ENCODE results near the gene ARHGAP20.

The ARHGAP20 gene

GRCh38 chr11:110544779-110545178 is 167.5 kb downstream of the ARHGAP20 start:
- no peak for TF ChIP-seq TAF1 (IDR thresholded peaks at IDR 0.05; ENCODE audit: borderline replicate concordance, low read depth, low read length)
- no peak for TF ChIP-seq POLR2AphosphoS5 (IDR thresholded peaks at IDR 0.05; ENCODE audit: low read depth, low read length)
- TF ChIP-seq POLR2A (IDR thresholded peaks at IDR 0.05; ENCODE audit: low read depth, low read length) = no peak
- FAIRE-seq = no peak
- no peak for DNase-seq (ENCODE audit: insufficient read length)

GRCh38 chr11:110538154-110538553 is 174.1 kb downstream of the ARHGAP20 start:
- no peak for DNase-seq (ENCODE audit: insufficient read length)
- no peak for FAIRE-seq
- TF ChIP-seq TAF1 (IDR thresholded peaks at IDR 0.05; ENCODE audit: borderline replicate concordance, low read depth, low read length) (no peak), POLR2A (IDR thresholded peaks at IDR 0.05; ENCODE audit: low read depth, low read length) (no peak), POLR2AphosphoS5 (IDR thresholded peaks at IDR 0.05; ENCODE audit: low read depth, low read length) (no peak)

DNA sequence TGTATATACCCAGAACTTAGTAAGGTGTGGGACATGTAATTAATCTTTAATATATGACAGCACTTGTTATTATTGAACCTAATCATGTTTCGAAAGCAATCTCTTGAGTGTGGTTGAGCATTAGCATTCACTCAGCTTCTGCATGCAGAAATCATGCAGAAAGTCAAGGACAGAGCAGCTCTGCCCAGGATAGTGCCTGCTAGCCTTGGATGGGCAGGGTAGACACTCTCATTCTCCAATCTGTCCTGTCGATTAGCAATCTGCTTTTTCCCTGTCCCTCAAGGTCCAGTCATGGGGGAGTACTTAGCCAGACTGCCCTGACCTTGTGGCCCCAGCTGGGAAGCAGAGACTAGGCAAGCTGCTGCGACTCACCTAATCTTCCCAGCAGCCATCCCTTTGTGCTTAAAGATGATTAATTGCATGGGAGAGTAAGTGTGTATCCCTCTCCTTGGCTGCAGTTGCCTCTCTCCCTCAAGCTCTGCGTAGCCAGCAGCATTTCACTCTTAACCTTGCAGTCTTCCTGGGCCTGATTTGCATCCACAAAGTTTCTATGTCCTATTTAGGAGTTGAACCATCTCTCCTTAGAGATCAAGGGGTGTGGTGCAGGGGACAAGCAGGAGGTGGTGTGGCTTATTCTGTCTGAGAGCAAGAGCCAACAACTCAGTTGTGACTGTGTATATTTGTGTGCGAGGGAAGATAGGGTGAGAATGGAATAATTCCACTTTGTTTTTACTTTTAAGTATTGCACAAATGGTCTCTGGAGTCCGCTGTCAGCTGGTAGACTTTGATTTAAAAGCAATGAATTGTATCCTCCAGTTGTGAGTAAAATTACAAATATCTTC is 181.1 kb downstream of the ARHGAP20 start:
- DNase-seq (ENCODE audit: insufficient read length) (no peak), FAIRE-seq (no peak)
- TF ChIP-seq TAF1 (IDR thresholded peaks at IDR 0.05; ENCODE audit: borderline replicate concordance, low read depth, low read length) (no peak), POLR2A (IDR thresholded peaks at IDR 0.05; ENCODE audit: low read depth, low read length) (no peak), POLR2AphosphoS5 (IDR thresholded peaks at IDR 0.05; ENCODE audit: low read depth, low read length) (no peak)

- FAIRE-seq (no peak), DNase-seq (ENCODE audit: insufficient read length) (no peak)
- TF ChIP-seq POLR2AphosphoS5 (IDR thresholded peaks at IDR 0.05; ENCODE audit: low read depth, low read length) (no peak), TAF1 (IDR thresholded peaks at IDR 0.05; ENCODE audit: borderline replicate concordance, low read depth, low read length) (no peak), POLR2A (IDR thresholded peaks at IDR 0.05; ENCODE audit: low read depth, low read length) (no peak)
Observed at GRCh38 chr11:110529043-110529442, 183.2 kb downstream of the ARHGAP20 start.

- FAIRE-seq (no peak), DNase-seq (ENCODE audit: insufficient read length) (no peak)
- TF ChIP-seq POLR2AphosphoS5 (IDR thresholded peaks at IDR 0.05; ENCODE audit: low read depth, low read length) (no peak), POLR2A (IDR thresholded peaks at IDR 0.05; ENCODE audit: low read depth, low read length) (no peak), TAF1 (IDR thresholded peaks at IDR 0.05; ENCODE audit: borderline replicate concordance, low read depth, low read length) (no peak)
Observed at GRCh38 chr11:110527146-110527545, 185.1 kb downstream of the ARHGAP20 start.
